ENCODE measurements around the gene PXDN.
"Not testable (repeated sequence)": the region's sequence is repeated elsewhere in the genome, so short reads cannot be mapped to it uniquely, and the experiment has no call there.

Gene PXDN

GRCh38 chr2:1782514-1782913 is 38.2 kb upstream of the PXDN start:
- H3K36me3 Mint-ChIP-seq (ENCODE audit: insufficient read depth) = no peaks in the 10 kb centered on the region
- no peaks in the 10 kb centered on the region for H3K4me1 Mint-ChIP-seq
- no peak overlapping the region for H3K27ac Mint-ChIP-seq (ENCODE audit: low read depth)
- DNase-seq (ENCODE audit: low spot score in 2 of 2) (no peak), ATAC-seq (replicated peaks; ENCODE audit: extremely low read depth, poor library complexity, severe bottlenecking) (no peak)
- peaks cover 17% of the 10 kb centered on the region for H3K27me3 Mint-ChIP-seq
- H3K9me3 Mint-ChIP-seq = no peaks in the 10 kb centered on the region
- no peak overlapping the region for H3K4me3 Mint-ChIP-seq

- no peak overlapping the region for H3K27ac Mint-ChIP-seq (ENCODE audit: low read depth)
- H3K4me3 Mint-ChIP-seq = no peak overlapping the region
- H3K9me3 Mint-ChIP-seq = no peaks in the 10 kb centered on the region
- DNase-seq (ENCODE audit: low spot score in 2 of 2) = no peak
- H3K36me3 Mint-ChIP-seq (ENCODE audit: insufficient read depth) = no peaks in the 10 kb centered on the region
- H3K4me1 Mint-ChIP-seq = no peaks in the 10 kb centered on the region
- no peak for ATAC-seq (replicated peaks; ENCODE audit: extremely low read depth, poor library complexity, severe bottlenecking)
- peaks cover 13% of the 10 kb centered on the region for H3K27me3 Mint-ChIP-seq
Measured at GRCh38 chr2:1781291-1782080, 37.2 kb upstream of the PXDN start.

- Mint-ChIP-seq H3K4me1 (no peaks in the 10 kb centered on the region), H3K36me3 (ENCODE audit: insufficient read depth) (no peaks in the 10 kb centered on the region), H3K4me3 (no peak overlapping the region), H3K9me3 (no peaks in the 10 kb centered on the region), H3K27me3 (peaks cover 13% of the 10 kb centered on the region), H3K27ac (ENCODE audit: low read depth) (no peak overlapping the region)
- DNase-seq (ENCODE audit: low spot score in 2 of 2) = no peak
- ATAC-seq (replicated peaks; ENCODE audit: extremely low read depth, poor library complexity, severe bottlenecking) = no peak
Measured at GRCh38 chr2:1780693-1781092, 36.4 kb upstream of the PXDN start.

- H3K9me3 Mint-ChIP-seq; H3K36me3 Mint-ChIP-seq (ENCODE audit: insufficient read depth); ATAC-seq (replicated peaks; ENCODE audit: extremely low read depth, poor library complexity, severe bottlenecking); DNase-seq (ENCODE audit: low spot score in 2 of 2); H3K4me3 Mint-ChIP-seq; H3K4me1 Mint-ChIP-seq; H3K27ac Mint-ChIP-seq (ENCODE audit: low read depth): not testable (repeated sequence)
- peaks cover 13% of the 10 kb centered on the region for H3K27me3 Mint-ChIP-seq
Measured at GRCh38 chr2:1780054-1780453, 35.7 kb upstream of the PXDN start.

- no peaks in the 10 kb centered on the region for H3K4me1 Mint-ChIP-seq
- no peak overlapping the region for H3K27ac Mint-ChIP-seq (ENCODE audit: low read depth)
- H3K9me3 Mint-ChIP-seq = no peaks in the 10 kb centered on the region
- DNase-seq (ENCODE audit: low spot score in 2 of 2) = no peak
- H3K4me3 Mint-ChIP-seq = no peak overlapping the region
- H3K36me3 Mint-ChIP-seq (ENCODE audit: insufficient read depth) = no peaks in the 10 kb centered on the region
- no peak for ATAC-seq (replicated peaks; ENCODE audit: extremely low read depth, poor library complexity, severe bottlenecking)
- peaks cover 13% of the 10 kb centered on the region for H3K27me3 Mint-ChIP-seq
Measured at GRCh38 chr2:1778566-1778965, 34.3 kb upstream of the PXDN start.

GRCh38 chr2:1777781-1778180 is 33.5 kb upstream of the PXDN start:
- no peak for ATAC-seq (replicated peaks; ENCODE audit: extremely low read depth, poor library complexity, severe bottlenecking)
- no peak for DNase-seq (ENCODE audit: low spot score in 2 of 2)
- Mint-ChIP-seq H3K9me3 (no peaks in the 10 kb centered on the region), H3K27me3 (peaks cover 13% of the 10 kb centered on the region), H3K4me1 (no peaks in the 10 kb centered on the region), H3K36me3 (ENCODE audit: insufficient read depth) (no peaks in the 10 kb centered on the region), H3K27ac (ENCODE audit: low read depth) (no peak overlapping the region), H3K4me3 (no peak overlapping the region)

GRCh38 chr2:1777156-1777555 is 32.8 kb upstream of the PXDN start:
- H3K27ac Mint-ChIP-seq (ENCODE audit: low read depth) = no peak overlapping the region
- H3K4me3 Mint-ChIP-seq = no peak overlapping the region
- DNase-seq (ENCODE audit: low spot score in 2 of 2) (no peak), ATAC-seq (replicated peaks; ENCODE audit: extremely low read depth, poor library complexity, severe bottlenecking) (no peak)
- H3K9me3 Mint-ChIP-seq = no peaks in the 10 kb centered on the region
- H3K27me3 Mint-ChIP-seq = peaks cover 13% of the 10 kb centered on the region
- H3K4me1 Mint-ChIP-seq = no peaks in the 10 kb centered on the region
- no peaks in the 10 kb centered on the region for H3K36me3 Mint-ChIP-seq (ENCODE audit: insufficient read depth)

GRCh38 chr2:1775511-1776035 is 31.3 kb upstream of the PXDN start:
- Mint-ChIP-seq H3K4me1 (no peaks in the 10 kb centered on the region), H3K27ac (ENCODE audit: low read depth) (no peak overlapping the region), H3K36me3 (ENCODE audit: insufficient read depth) (no peaks in the 10 kb centered on the region), H3K4me3 (no peak overlapping the region), H3K9me3 (no peaks in the 10 kb centered on the region), H3K27me3 (peaks cover 13% of the 10 kb centered on the region)
- no peak for DNase-seq (ENCODE audit: low spot score in 2 of 2)
- ATAC-seq (replicated peaks; ENCODE audit: extremely low read depth, poor library complexity, severe bottlenecking) = no peak

GRCh38 chr2:1774929-1775328 is 30.6 kb upstream of the PXDN start:
- H3K4me3 Mint-ChIP-seq = no peak overlapping the region
- no peak for ATAC-seq (replicated peaks; ENCODE audit: extremely low read depth, poor library complexity, severe bottlenecking)

GRCh38 chr2:1773883-1774282 is 29.6 kb upstream of the PXDN start:
- Mint-ChIP-seq H3K27me3 (peaks cover 21% of the 10 kb centered on the region), H3K36me3 (ENCODE audit: insufficient read depth) (no peaks in the 10 kb centered on the region), H3K4me1 (no peaks in the 10 kb centered on the region), H3K4me3 (no peak overlapping the region), H3K27ac (ENCODE audit: low read depth) (no peak overlapping the region), H3K9me3 (no peaks in the 10 kb centered on the region)
- no peak for DNase-seq (ENCODE audit: low spot score in 2 of 2)
- no peak for ATAC-seq (replicated peaks; ENCODE audit: extremely low read depth, poor library complexity, severe bottlenecking)

More at GRCh38 chr2:1774929-1775328, 30.6 kb upstream of the PXDN start:
- H3K9me3 Mint-ChIP-seq = no peaks in the 10 kb centered on the region
- no peaks in the 10 kb centered on the region for H3K4me1 Mint-ChIP-seq
- no peak overlapping the region for H3K27ac Mint-ChIP-seq (ENCODE audit: low read depth)
- DNase-seq (ENCODE audit: low spot score in 2 of 2) = no peak
- no peaks in the 10 kb centered on the region for H3K36me3 Mint-ChIP-seq (ENCODE audit: insufficient read depth)
- peaks cover 14% of the 10 kb centered on the region for H3K27me3 Mint-ChIP-seq

- H3K4me3 Mint-ChIP-seq = no peak overlapping the region
- ATAC-seq (replicated peaks; ENCODE audit: extremely low read depth, poor library complexity, severe bottlenecking) = no peak
- H3K27ac Mint-ChIP-seq (ENCODE audit: low read depth) = no peak overlapping the region
- H3K36me3 Mint-ChIP-seq (ENCODE audit: insufficient read depth) = no peaks in the 10 kb centered on the region
- H3K4me1 Mint-ChIP-seq = no peaks in the 10 kb centered on the region
- peaks cover 12% of the 10 kb centered on the region for H3K27me3 Mint-ChIP-seq
- H3K9me3 Mint-ChIP-seq = no peaks in the 10 kb centered on the region
- DNase-seq (ENCODE audit: low spot score in 2 of 2) = no peak
Measured at GRCh38 chr2:1772471-1773267, 28.4 kb upstream of the PXDN start.

GRCh38 chr2:1771626-1772280 is 27.4 kb upstream of the PXDN start:
- H3K36me3 Mint-ChIP-seq (ENCODE audit: insufficient read depth) = no peaks in the 10 kb centered on the region
- no peak overlapping the region for H3K27ac Mint-ChIP-seq (ENCODE audit: low read depth)
- no peaks in the 10 kb centered on the region for H3K9me3 Mint-ChIP-seq
- no peak for DNase-seq (ENCODE audit: low spot score in 2 of 2)
- peaks cover 9% of the 10 kb centered on the region for H3K27me3 Mint-ChIP-seq
- H3K4me3 Mint-ChIP-seq = no peak overlapping the region
- H3K4me1 Mint-ChIP-seq = no peaks in the 10 kb centered on the region
- ATAC-seq (replicated peaks; ENCODE audit: extremely low read depth, poor library complexity, severe bottlenecking) = no peak

Data from central memory CD8-positive, alpha-beta T cell (primary cell).